Mesendoderm (in vitro differentiated cells): ENCODE results near the gene SDR39U1.

Experiments
- DNase-seq: peaks from one replicate; pipeline ENCODE4 v3.0.0; 2013
- H2AK5ac ChIP-seq: 2 replicates; pipeline ENCODE4 v1.6.1; 2013; ENCODE audit warnings: low read length, inconsistent platforms
- H2BK120ac ChIP-seq: 2 replicates; pipeline ENCODE4 v1.6.1; 2013; ENCODE audit warnings: low read depth, mild to moderate bottlenecking, low read length, moderate library complexity, mixed read lengths
- H2BK15ac ChIP-seq: replicated peaks from 2 replicates; pipeline ENCODE4 v1.6.1; 2013; ENCODE audit warnings: low read depth, mild to moderate bottlenecking, moderate library complexity
- H2BK5ac ChIP-seq: 2 replicates; pipeline ENCODE4 v1.6.1; 2013; ENCODE audit warnings: low read length, inconsistent platforms
- H3K18ac ChIP-seq: 2 replicates; pipeline ENCODE4 v1.6.1; 2013; ENCODE audit warnings: mild to moderate bottlenecking, low read length, mixed read lengths
- H3K23ac ChIP-seq: one replicate; pipeline ENCODE4 v1.6.1; 2013; ENCODE audit warnings: low read length
- H3K27ac ChIP-seq: 2 replicates; pipeline ENCODE4 v1.5.1; 2013; ENCODE audit warnings: low read depth, mild to moderate bottlenecking, inconsistent platforms, low read length, moderate library complexity
- H3K27me3 ChIP-seq: 2 replicates; pipeline ENCODE4 v1.6.1; 2013; ENCODE audit warnings: low read length, control low read depth, mild to moderate bottlenecking, inconsistent platforms; ENCODE audit not compliant: insufficient read depth, poor library complexity
- H3K36me3 ChIP-seq: 2 replicates; pipeline ENCODE4 v1.6.1; 2013; ENCODE audit warnings: low read length, inconsistent platforms; ENCODE audit not compliant: control insufficient read depth, insufficient read depth
- H3K4ac ChIP-seq: one replicate; pipeline ENCODE4 v1.6.1; 2013; ENCODE audit warnings: low read depth, mild to moderate bottlenecking, low read length, moderate library complexity
- H3K4me1 ChIP-seq: 2 replicates; pipeline ENCODE4 v1.6.1; 2013; ENCODE audit warnings: low read depth, low read length, inconsistent platforms; ENCODE audit not compliant: control insufficient read depth
- H3K4me2 ChIP-seq: 2 replicates; pipeline ENCODE4 v1.6.1; 2013; ENCODE audit warnings: low read length
- H3K4me3 ChIP-seq: 2 replicates; pipeline ENCODE4 v1.5.1; 2013; ENCODE audit warnings: mild to moderate bottlenecking, low read length
- H3K56ac ChIP-seq: one replicate; pipeline ENCODE4 v1.6.1; 2013; ENCODE audit warnings: low read length
- H3K79me1 ChIP-seq: 2 replicates; pipeline ENCODE4 v1.6.1; 2013; ENCODE audit warnings: low read length, inconsistent platforms
- H3K79me2 ChIP-seq: 2 replicates; pipeline ENCODE4 v1.6.1; 2013; ENCODE audit warnings: mild to moderate bottlenecking, low read length; ENCODE audit not compliant: control insufficient read depth, insufficient read depth
- H3K9ac ChIP-seq: 2 replicates; pipeline ENCODE4 v1.6.1; 2013; ENCODE audit warnings: low read length, inconsistent platforms
- H4K5ac ChIP-seq: one replicate; pipeline ENCODE4 v1.6.1; 2013; ENCODE audit warnings: low read length
- H4K8ac ChIP-seq: one replicate; pipeline ENCODE4 v1.6.1; 2013; ENCODE audit warnings: low read depth, mild to moderate bottlenecking, control low read depth, low read length, moderate library complexity
- WGBS: extraction: QIAGEN DNeasy Blood & Tissue Kit; methylation state at CpG from one replicate; pipeline ENCODE4 v1.1.7; 2013; ENCODE audit warnings: low lambda C conversion rate, missing lambda C conversion rate; ENCODE audit not compliant: insufficient coverage; ENCODE audit errors: extremely low coverage; 5-methylcytosine and 5-hydroxymethylcytosine counted together

SDR39U1 gene

GRCh38 chr14:24409956-24410355, 32.6 kb downstream of the SDR39U1 start:
- no peak overlapping the region for H3K18ac ChIP-seq
- H2BK120ac ChIP-seq: no peak overlapping the region
- H4K5ac ChIP-seq: no peak overlapping the region
- H2BK5ac ChIP-seq: no peak overlapping the region
- no peak for DNase-seq
- H3K4me3 ChIP-seq: no peak overlapping the region
- no peak overlapping the region for H3K27ac ChIP-seq
- H3K9ac ChIP-seq: no peak overlapping the region
- no peaks in the 10 kb centered on the region for H3K27me3 ChIP-seq
- H3K79me1 ChIP-seq: no peaks in the 10 kb centered on the region
- H3K36me3 ChIP-seq: no peaks in the 10 kb centered on the region
- H2BK15ac ChIP-seq: no peak overlapping the region
- H3K23ac ChIP-seq: no peak overlapping the region
- no peak overlapping the region for H3K56ac ChIP-seq
- H2AK5ac ChIP-seq: no peak overlapping the region
- H3K4me1 ChIP-seq: no peaks in the 10 kb centered on the region
- no peak overlapping the region for H4K8ac ChIP-seq
- no CpG with 5 or more reads among the region's 10 CpGs for WGBS
- no peaks in the 10 kb centered on the region for H3K79me2 ChIP-seq
- H3K4me2 ChIP-seq: no peak overlapping the region
- H3K4ac ChIP-seq: no peak overlapping the region

GRCh38 chr14:24409192-24409591, 33.4 kb downstream of the SDR39U1 start:
- H3K56ac ChIP-seq: no peak overlapping the region
- no peak overlapping the region for H3K4ac ChIP-seq
- no peaks in the 10 kb centered on the region for H3K79me2 ChIP-seq
- H3K79me1 ChIP-seq: no peaks in the 10 kb centered on the region
- H3K27me3 ChIP-seq: no peaks in the 10 kb centered on the region
- no peak overlapping the region for H3K18ac ChIP-seq
- no peak overlapping the region for H4K5ac ChIP-seq
- no peak overlapping the region for H2AK5ac ChIP-seq
- H2BK15ac ChIP-seq: no peak overlapping the region
- H2BK120ac ChIP-seq: no peak overlapping the region
- H3K4me1 ChIP-seq: no peaks in the 10 kb centered on the region
- H3K9ac ChIP-seq: no peak overlapping the region
- no peak for DNase-seq
- H3K4me3 ChIP-seq: no peak overlapping the region
- no peak overlapping the region for H3K23ac ChIP-seq
- no peak overlapping the region for H2BK5ac ChIP-seq
- H4K8ac ChIP-seq: no peak overlapping the region
- no peaks in the 10 kb centered on the region for H3K36me3 ChIP-seq
- no peak overlapping the region for H3K27ac ChIP-seq
- WGBS: no CpG with 5 or more reads among the region's 6 CpGs
- no peak overlapping the region for H3K4me2 ChIP-seq

GRCh38 chr14:24408764-24409163, 33.8 kb downstream of the SDR39U1 start:
- Histone ChIP-seq H3K4me2 (no peak overlapping the region), H3K4me1 (no peaks in the 10 kb centered on the region), H3K4ac (no peak overlapping the region), H4K5ac (no peak overlapping the region), H3K79me1 (no peaks in the 10 kb centered on the region), H2BK120ac (no peak overlapping the region), H4K8ac (no peak overlapping the region), H2BK15ac (no peak overlapping the region), H3K27ac (no peak overlapping the region), H3K4me3 (no peak overlapping the region), H2BK5ac (no peak overlapping the region), H3K23ac (no peak overlapping the region), H2AK5ac (no peak overlapping the region), H3K27me3 (no peaks in the 10 kb centered on the region), H3K79me2 (no peaks in the 10 kb centered on the region), H3K18ac (no peak overlapping the region), H3K36me3 (no peaks in the 10 kb centered on the region), H3K9ac (no peak overlapping the region), H3K56ac (no peak overlapping the region)
- DNase-seq: no peak
- no CpG with 5 or more reads among the region's 3 CpGs for WGBS

- Histone ChIP-seq H3K27me3 (no peaks in the 10 kb centered on the region), H3K4me2 (no peak overlapping the region), H3K4me3 (no peak overlapping the region), H3K4ac (no peak overlapping the region), H3K27ac (no peak overlapping the region), H2BK120ac (no peak overlapping the region), H3K36me3 (no peaks in the 10 kb centered on the region), H3K56ac (no peak overlapping the region), H4K5ac (no peak overlapping the region), H2BK15ac (no peak overlapping the region), H2BK5ac (no peak overlapping the region), H3K23ac (no peak overlapping the region), H3K9ac (no peak overlapping the region), H3K79me1 (no peaks in the 10 kb centered on the region), H3K79me2 (no peaks in the 10 kb centered on the region), H4K8ac (no peak overlapping the region), H3K18ac (no peak overlapping the region), H3K4me1 (no peaks in the 10 kb centered on the region), H2AK5ac (no peak overlapping the region)
- WGBS: no CpG with 5 or more reads among the region's 18 CpGs
- DNase-seq: no peak
Measured at GRCh38 chr14:24407608-24408325, 34.8 kb downstream of the SDR39U1 start.

GRCh38 chr14:24406416-24406815, 36.2 kb downstream of the SDR39U1 start:
- Histone ChIP-seq H2BK5ac (no peak overlapping the region), H3K4me3 (no peak overlapping the region), H3K23ac (no peak overlapping the region), H3K4me1 (no peaks in the 10 kb centered on the region), H3K79me1 (no peaks in the 10 kb centered on the region), H3K18ac (no peak overlapping the region), H3K9ac (no peak overlapping the region), H3K4ac (no peak overlapping the region), H2BK120ac (no peak overlapping the region), H3K36me3 (no peaks in the 10 kb centered on the region), H2AK5ac (no peak overlapping the region), H3K4me2 (no peak overlapping the region), H3K56ac (no peak overlapping the region), H3K27me3 (no peaks in the 10 kb centered on the region), H3K27ac (no peak overlapping the region), H4K5ac (no peak overlapping the region), H3K79me2 (no peaks in the 10 kb centered on the region), H2BK15ac (no peak overlapping the region), H4K8ac (no peak overlapping the region)
- no peak for DNase-seq
- WGBS: no CpG with 5 or more reads among the region's 6 CpGs

GRCh38 chr14:24404814-24405213, 37.8 kb downstream of the SDR39U1 start:
- no peak overlapping the region for H3K27ac ChIP-seq
- H3K23ac ChIP-seq: no peak overlapping the region
- H2BK120ac ChIP-seq: no peak overlapping the region
- H3K18ac ChIP-seq: no peak overlapping the region
- no peak overlapping the region for H3K56ac ChIP-seq
- H3K4ac ChIP-seq: no peak overlapping the region
- DNase-seq: no peak
- H3K36me3 ChIP-seq: no peaks in the 10 kb centered on the region
- H4K5ac ChIP-seq: no peak overlapping the region
- H3K27me3 ChIP-seq: no peaks in the 10 kb centered on the region
- no peaks in the 10 kb centered on the region for H3K79me1 ChIP-seq
- H3K4me1 ChIP-seq: no peaks in the 10 kb centered on the region
- no peak overlapping the region for H3K4me3 ChIP-seq
- WGBS: no CpG with 5 or more reads among the region's 4 CpGs
- no peak overlapping the region for H3K9ac ChIP-seq
- H3K4me2 ChIP-seq: no peak overlapping the region
- H3K79me2 ChIP-seq: no peaks in the 10 kb centered on the region
- H2AK5ac ChIP-seq: no peak overlapping the region
- no peak overlapping the region for H2BK15ac ChIP-seq
- no peak overlapping the region for H2BK5ac ChIP-seq
- H4K8ac ChIP-seq: no peak overlapping the region
